HG02884 (cell line): ENCODE data around the gene TOM1.
A peak's percentile ranks its signal among the peaks of the same experiment; 100 is the strongest.

ENCODE experiments used
- ATAC-seq: cut with Tn5 transposase; IDR thresholded peaks from one replicate; pipeline ENCODE4 v1.9.1; 2021; ENCODE audit warnings: mild to moderate bottlenecking, moderate library complexity; ENCODE audit not compliant: unreplicated experiment

Gene TOM1

DNA sequence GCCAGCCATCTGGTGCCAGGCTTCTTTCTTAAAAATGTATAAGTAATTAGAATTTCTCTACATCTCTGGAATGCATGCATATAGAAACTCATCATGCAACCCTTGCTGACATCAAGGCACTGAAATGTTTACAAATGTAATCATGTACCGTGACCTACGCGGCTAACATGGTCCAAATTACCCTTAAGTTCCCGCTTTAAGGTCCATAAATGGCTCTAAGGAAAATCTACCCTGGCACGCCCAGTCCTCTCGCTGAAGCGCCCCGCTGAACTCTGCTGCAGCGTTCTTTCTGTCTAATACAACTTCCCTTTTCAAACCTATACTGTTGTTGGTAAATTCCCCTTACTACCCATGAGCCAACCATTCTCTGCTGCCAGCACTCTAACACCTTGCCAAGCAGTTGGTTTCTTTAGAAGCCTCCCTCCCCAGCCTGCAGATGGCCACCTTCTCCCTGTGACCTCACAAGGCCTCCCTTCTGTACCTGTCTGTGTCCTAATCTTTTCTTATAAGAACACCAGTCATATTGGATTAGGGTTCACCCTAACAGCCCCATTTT, 67.7 kb downstream of the TOM1 start:
- ATAC-seq = no peak

GRCh38 chr22:35368386-35368785, 68.7 kb downstream of the TOM1 start:
- no peak for ATAC-seq

DNA sequence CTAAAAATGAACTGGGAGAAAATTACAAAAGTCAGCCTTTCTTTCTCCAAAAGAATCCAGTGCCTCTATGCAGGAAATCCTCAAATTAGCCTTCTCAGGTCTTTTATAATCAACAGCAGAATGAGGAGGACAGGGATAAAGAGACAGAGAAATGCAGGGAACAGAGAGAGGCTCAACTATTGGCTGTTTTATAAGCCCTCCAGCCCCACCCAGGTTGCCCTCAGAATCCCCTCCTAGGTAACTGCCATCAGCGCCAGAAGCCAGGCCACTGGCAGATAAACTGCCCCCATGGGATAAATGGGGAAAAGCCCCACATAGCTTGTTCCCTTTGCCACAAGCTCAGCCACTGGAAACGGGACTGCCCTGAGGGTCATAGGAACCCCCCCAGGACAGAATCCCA, 70.3 kb downstream of the TOM1 start:
- ATAC-seq = no peak

DNA sequence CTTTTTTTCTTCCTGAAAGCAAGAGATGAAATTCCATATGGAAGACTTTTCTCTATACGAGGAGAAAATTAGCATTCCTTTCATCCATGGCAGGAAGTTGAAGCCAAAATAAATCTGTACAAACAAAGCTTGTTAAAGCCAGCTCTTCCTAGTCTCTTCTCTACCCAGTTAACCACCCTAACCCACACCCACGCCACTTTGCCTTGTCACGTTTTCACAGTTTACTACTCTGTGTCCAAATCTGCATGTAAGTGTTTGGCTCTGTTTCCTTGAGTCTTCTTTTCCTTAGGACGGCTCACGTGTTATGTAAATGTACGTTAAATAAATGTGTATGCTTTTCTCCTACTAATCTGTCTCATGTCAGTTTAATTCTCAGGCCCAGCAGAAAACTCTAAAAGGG, 74.1 kb downstream of the TOM1 start:
- ATAC-seq = no peak

GRCh38 chr22:35375031-35375430, 75.3 kb downstream of the TOM1 start:
- ATAC-seq = no peak

DNA sequence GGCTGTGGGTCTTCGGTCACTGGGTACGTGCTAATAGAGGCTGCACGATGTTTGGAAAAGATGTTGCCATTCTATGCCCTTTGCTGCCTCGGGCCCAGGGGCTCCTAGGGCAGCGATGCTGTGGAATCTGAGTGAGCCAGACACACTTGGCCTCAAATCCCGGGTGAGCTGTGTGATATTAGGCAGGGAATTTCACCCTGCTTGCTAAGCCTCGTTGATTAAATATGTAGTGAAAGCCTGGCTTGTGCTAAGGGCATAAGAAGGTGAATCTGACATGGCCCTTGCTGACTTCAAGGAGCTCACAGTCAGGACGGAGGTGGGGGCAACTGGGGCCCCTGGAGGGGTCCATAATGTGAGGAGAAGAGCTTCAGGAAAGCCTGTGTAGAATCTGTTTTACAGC, 75.8 kb downstream of the TOM1 start:
- ATAC-seq = no peak

GRCh38 chr22:35376728-35377472, 77.2 kb downstream of the TOM1 start:
- ATAC-seq = peak; percentile 45

GRCh38 chr22:35377735-35378134, 78.0 kb downstream of the TOM1 start:
- no peak for ATAC-seq

DNA sequence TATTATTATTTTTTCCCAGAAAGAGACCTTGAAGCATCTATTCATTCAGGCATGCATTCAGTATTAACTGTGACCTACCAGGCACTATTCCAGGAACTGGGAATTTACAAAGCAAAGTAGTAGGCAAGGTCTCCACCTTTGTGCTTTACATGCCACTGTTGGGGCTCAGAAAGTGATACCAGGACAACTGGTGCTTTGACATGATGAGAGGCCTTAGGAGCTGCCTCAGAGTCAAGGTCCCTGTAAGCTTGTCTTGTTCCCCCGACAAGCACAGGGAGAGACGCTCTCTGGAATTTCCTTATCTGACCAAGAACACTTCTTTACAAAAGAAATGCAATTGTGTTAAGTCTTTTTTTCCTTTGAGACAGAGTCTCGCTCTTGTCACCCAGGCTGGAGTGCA, 78.9 kb downstream of the TOM1 start:
- ATAC-seq = no peak

- no peak for ATAC-seq
These were observed 79.7 kb downstream of the TOM1 start for GRCh38 chr22:35379146-35379993.

DNA sequence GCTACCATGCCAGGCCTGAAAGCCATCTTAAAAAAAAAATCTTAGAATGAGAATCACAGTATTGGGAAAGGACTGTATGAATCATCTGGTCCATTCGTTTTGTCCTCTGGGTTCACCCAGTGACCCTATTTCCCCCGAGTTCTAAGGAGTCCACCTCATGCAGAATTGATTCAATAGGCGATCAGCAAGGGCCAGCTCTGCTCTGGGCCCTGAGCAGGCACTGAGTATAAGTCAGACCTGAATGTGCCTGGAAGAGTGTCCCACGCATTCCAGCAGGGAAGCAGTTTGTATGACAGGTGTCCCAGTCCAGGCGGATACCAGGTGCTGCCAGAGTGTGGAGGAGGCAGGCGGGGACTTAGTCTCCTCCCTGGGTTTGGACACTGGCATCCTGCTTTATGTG, 80.3 kb downstream of the TOM1 start:
- ATAC-seq = no peak

DNA sequence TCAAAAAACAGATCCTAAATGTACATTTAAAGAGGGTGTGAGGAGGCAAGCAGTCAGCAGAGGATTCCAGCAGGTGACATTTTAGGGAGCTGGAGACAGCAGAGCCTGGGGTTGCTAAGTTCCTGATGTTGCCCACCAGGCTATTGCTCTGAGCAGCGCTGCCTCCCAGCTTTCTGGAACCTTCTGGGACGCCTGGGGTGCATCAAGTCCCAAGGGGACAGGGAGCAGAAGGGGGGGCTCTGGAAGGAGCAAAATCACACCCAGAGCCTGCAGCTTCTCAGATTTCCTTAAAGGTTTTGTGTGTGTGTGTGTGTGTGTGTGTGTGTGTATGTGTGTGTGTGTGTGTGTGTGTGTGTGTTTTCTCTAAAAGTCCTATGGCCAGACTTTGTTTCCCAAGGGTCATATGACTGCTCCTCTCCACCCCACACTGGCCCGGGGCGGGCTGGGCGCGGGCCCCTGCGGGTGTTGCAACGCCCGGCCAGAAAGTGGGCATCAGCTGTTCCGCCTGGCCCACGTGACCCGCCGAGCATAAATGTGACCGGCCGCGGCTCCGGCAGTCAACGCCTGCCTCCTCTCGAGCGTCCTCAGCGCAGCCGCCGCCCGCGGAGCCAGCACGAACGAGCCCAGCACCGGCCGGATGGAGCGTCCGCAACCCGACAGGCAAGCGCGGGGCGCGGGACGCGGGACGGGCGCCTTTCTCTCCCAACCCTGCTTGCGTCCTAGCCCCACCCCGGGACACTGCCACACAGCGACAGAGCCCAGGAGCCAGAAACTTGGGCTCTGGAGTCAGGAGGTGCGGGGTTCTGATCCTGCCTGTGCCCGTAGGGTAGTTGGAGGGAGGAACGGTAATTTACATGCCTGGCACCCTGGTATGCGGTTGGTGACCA, 81.1 kb downstream of the TOM1 start, which contains the start of gene HMOX1:
HMOX1 (plus strand) TSS at position 560 of the 887 bp plus-strand sequence; CDS start at position 638, 78 bp downstream.
- ATAC-seq = peak; percentile 54

DNA sequence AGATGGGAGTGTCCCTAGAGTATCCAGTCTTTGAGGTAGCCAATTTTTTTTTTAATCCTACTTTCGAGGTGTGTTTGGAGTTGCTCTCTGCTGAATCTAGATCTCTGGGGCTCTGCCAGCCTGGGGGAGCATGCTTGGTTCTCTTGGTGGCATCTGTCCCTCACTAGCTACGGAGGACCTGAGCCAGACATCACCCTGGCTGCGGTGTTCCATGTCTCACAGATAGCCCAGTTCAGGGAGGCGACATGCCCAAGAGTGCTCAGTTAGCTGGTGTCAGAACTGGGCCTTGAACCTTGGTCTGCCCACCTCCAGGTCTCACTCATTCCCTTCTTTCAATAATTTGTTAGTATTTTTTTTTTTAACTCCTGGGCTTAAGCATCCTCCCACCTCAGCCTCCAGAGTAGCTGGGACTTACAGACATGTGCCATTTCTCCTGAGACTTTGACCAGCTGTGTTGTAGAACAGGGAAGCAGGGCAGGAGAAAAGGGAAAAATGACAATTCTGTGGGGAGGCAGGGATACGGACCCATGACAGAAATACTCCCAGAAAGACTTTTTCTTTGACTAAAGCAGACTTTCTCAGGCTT, 81.8 kb downstream of the TOM1 start:
- no peak for ATAC-seq

GRCh38 chr22:35383679-35384071, 84.0 kb downstream of the TOM1 start:
- no peak for ATAC-seq

DNA sequence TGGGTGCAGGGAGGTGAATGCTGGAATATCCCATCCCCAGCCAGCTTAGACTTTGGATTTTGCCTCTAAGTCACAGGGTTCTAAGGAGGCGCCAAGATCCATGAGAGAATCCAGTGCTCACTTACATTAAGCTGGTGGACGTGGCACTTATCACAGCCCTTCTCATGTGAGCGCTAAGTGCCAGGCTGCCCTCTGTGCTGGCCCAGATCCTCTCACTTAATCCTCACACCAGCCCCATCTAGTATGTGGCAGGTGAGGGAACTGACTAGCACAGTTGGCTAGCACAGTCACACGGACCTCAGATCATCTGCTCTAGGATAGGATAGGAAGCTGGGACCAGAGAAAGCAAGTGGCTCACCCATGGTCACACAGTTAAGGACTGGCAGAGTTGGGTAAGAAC, 84.8 kb downstream of the TOM1 start:
- no peak for ATAC-seq

- no peak for ATAC-seq
These were observed 85.4 kb downstream of the TOM1 start for GRCh38 chr22:35384975-35385588.

DNA sequence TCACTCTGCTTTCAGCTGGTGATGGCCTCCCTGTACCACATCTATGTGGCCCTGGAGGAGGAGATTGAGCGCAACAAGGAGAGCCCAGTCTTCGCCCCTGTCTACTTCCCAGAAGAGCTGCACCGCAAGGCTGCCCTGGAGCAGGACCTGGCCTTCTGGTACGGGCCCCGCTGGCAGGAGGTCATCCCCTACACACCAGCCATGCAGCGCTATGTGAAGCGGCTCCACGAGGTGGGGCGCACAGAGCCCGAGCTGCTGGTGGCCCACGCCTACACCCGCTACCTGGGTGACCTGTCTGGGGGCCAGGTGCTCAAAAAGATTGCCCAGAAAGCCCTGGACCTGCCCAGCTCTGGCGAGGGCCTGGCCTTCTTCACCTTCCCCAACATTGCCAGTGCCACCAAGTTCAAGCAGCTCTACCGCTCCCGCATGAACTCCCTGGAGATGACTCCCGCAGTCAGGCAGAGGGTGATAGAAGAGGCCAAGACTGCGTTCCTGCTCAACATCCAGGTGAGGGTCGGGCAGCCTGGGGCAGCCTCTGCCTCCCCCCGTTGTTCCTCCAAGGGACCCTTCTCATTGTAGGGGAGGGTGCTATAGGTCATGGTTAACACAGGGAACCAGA, 87.1 kb downstream of the TOM1 start:
- no peak for ATAC-seq

- ATAC-seq = no peak
These were observed 91.2 kb downstream of the TOM1 start for GRCh38 chr22:35390933-35391332.

DNA sequence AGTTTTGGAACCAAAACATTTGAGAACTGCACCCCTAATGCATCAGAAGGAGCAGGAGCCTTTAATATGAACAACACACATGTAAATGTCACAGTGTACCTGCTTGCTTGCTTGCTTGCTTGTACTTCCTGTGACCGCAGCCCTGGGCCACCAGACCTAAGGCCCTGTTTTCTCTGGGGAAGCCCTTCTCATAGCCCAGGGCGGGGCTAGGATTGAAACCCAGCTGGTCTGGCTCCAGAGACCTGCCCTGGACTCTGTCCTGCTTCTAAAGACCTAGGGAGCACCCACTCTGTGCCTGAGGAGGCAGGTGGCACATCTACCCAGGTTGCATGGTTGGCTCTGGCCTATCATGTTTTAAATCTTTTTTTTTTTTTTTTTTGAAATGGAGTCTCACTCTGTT, 92.7 kb downstream of the TOM1 start:
- no peak for ATAC-seq
